ENCODE data around the gene RUFY3. TPM values are rescaled to one million over a fixed set of nuclear protein-coding genes. Genes with fewer than 3 reads are reported as not detected.

Gene RUFY3
- total and polyA plus RNA-seq, 9 of the 15 experiments (the other 6 are each of a cell fraction or from before 2014, with no cell fraction given), result 4.2 to 31.1 (median 21.5) TPM

DNA sequence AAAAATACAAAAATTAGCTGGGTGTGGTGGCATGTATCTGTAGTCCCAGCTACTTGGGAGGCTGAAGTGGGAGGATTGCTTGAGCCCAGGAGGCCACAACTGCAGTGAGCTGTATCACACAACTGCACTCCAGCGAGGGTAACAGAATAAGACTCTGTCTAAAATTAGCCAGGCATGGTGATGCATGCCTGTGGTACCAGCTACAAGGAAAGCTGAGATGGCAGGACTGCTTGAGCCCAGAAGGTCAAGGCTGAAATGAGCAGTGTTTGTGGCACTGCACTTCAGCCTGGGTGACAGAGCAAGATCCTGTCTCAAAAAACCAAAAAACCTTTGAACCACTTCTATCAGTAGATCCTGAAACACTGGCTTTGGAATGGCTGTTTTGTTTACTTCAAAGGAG lies 107.7 kb downstream of the RUFY3 start:
- Histone ChIP-seq H3K9me3 (replicated peaks; ENCODE audit: control insufficient read depth, insufficient read depth, low read depth, low read length) (no peaks in the 10 kb centered on the region), H3K4me2 (ENCODE audit: insufficient read depth, low read length) (no peak overlapping the region), H4K20me1 (replicated peaks; ENCODE audit: control insufficient read depth, insufficient read depth, low read length) (no peaks in the 10 kb centered on the region), H2AFZ (ENCODE audit: low read depth, low read length) (no peak overlapping the region), H3K79me2 (ENCODE audit: control insufficient read depth, insufficient read depth, low read length) (peaks cover 12% of the 10 kb centered on the region; the same call in 2 of the 3 replicates), H3K4me3 (no peak overlapping the region), H3K9me1 (ENCODE audit: control insufficient read depth, insufficient read depth, low read length) (no peaks in the 10 kb centered on the region), H3K9ac (ENCODE audit: insufficient read depth in 1 of 2, low read depth in 2 of 2, low read length in 2 of 2) (no peak overlapping the region), H3K27ac (ENCODE audit: extremely low read depth, low read depth, low read length) (no peak overlapping the region), H3K4me1 (replicated peaks in 1 of 2; ENCODE audit: control insufficient read depth in 2 of 2, insufficient read depth in 2 of 2, low read length in 2 of 2) (no peaks in the 10 kb centered on the region), H3K27me3 (ENCODE audit: control insufficient read depth in 2 of 2, insufficient read depth in 2 of 2, low read length in 2 of 2) (no peaks in the 10 kb centered on the region), H3K36me3 (ENCODE audit: control insufficient read depth, insufficient read depth, low read length) (peaks cover 92% of the 10 kb centered on the region)
- no peak for FAIRE-seq
- ATAC-seq, result no peak
- CTCF ChIA-PET (ENCODE audit: low intra/inter-chr PET ratio), result no interaction called here
- in situ Hi-C loops (cut with MboI), result no loop called here
- BruUV-seq (replicated peaks), result no TSS peak
- intact Hi-C loops (cut with micrococcal nuclease), result no loop called here
- 100% methylated on average over 1 of the region's 1 CpG for WGBS (ENCODE audit: insufficient coverage, low coverage, missing lambda C conversion rate)
- POLR2A ChIA-PET, result interaction anchor here (2.1 kb wide), 1 partner anchor 11 kb away, joined by 7 read pairs; no protein-coding TSS in a partner anchor
- no peak for DNase-seq (ENCODE audit: extremely low read depth in 1 of 4, low spot score in 3 of 4)
- TF ChIP-seq ZNF354B (CRISPR knock-in tag; IDR thresholded peaks at IDR 0.05), result no peak
- no peak for TF ChIP-seq ZNF507 (tag; conservative IDR thresholded peaks at IDR 0.05)
- TF ChIP-seq GTF2A2 (tag; IDR thresholded peaks at IDR 0.05), result no peak
- TF ChIP-seq, protein P1, sequence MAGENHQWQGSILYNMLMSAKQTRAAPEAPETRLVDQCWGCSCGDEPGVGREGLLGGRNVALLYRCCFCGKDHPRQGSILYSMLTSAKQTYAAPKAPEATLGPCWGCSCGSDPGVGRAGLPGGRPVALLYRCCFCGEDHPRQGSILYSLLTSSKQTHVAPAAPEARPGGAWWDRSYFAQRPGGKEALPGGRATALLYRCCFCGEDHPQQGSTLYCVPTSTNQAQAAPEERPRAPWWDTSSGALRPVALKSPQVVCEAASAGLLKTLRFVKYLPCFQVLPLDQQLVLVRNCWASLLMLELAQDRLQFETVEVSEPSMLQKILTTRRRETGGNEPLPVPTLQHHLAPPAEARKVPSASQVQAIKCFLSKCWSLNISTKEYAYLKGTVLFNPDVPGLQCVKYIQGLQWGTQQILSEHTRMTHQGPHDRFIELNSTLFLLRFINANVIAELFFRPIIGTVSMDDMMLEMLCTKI (IDR thresholded peaks at IDR 0.05; ENCODE audit: partially characterized antibody), result no peak
- TF ChIP-seq, protein P2, sequence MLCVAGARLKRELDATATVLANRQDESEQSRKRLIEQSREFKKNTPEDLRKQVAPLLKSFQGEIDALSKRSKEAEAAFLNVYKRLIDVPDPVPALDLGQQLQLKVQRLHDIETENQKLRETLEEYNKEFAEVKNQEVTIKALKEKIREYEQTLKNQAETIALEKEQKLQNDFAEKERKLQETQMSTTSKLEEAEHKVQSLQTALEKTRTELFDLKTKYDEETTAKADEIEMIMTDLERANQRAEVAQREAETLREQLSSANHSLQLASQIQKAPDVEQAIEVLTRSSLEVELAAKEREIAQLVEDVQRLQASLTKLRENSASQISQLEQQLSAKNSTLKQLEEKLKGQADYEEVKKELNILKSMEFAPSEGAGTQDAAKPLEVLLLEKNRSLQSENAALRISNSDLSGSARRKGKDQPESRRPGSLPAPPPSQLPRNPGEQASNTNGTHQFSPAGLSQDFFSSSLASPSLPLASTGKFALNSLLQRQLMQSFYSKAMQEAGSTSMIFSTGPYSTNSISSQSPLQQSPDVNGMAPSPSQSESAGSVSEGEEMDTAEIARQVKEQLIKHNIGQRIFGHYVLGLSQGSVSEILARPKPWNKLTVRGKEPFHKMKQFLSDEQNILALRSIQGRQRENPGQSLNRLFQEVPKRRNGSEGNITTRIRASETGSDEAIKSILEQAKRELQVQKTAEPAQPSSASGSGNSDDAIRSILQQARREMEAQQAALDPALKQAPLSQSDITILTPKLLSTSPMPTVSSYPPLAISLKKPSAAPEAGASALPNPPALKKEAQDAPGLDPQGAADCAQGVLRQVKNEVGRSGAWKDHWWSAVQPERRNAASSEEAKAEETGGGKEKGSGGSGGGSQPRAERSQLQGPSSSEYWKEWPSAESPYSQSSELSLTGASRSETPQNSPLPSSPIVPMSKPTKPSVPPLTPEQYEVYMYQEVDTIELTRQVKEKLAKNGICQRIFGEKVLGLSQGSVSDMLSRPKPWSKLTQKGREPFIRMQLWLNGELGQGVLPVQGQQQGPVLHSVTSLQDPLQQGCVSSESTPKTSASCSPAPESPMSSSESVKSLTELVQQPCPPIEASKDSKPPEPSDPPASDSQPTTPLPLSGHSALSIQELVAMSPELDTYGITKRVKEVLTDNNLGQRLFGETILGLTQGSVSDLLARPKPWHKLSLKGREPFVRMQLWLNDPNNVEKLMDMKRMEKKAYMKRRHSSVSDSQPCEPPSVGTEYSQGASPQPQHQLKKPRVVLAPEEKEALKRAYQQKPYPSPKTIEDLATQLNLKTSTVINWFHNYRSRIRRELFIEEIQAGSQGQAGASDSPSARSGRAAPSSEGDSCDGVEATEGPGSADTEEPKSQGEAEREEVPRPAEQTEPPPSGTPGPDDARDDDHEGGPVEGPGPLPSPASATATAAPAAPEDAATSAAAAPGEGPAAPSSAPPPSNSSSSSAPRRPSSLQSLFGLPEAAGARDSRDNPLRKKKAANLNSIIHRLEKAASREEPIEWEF (CRISPR knock-in tag; IDR thresholded peaks at IDR 0.05), result no peak
- no peak for TF ChIP-seq RAD21 (CRISPR knock-in tag; conservative IDR thresholded peaks at IDR 0.05 in 1 of 2, IDR thresholded peaks at IDR 0.05 in 1 of 2)
- TF ChIP-seq KAT7 (CRISPR knock-in tag; IDR thresholded peaks at IDR 0.05; ENCODE audit: borderline replicate concordance), result no peak
- TF ChIP-seq RB1 (IDR thresholded peaks at IDR 0.05; ENCODE audit: low read depth), result no peak
- no peak for TF ChIP-seq ZNF24 (IDR thresholded peaks at IDR 0.05)
- TF ChIP-seq SOX6 (IDR thresholded peaks at IDR 0.05), result no peak
- no peak for TF ChIP-seq SIN3A (IDR thresholded peaks at IDR 0.05; ENCODE audit: borderline replicate concordance in 2 of 2, control insufficient read depth in 1 of 2, low read depth in 2 of 2, low read length in 2 of 2)
- no peak for TF ChIP-seq PYGO2 (tag; IDR thresholded peaks at IDR 0.05)
- no peak for TF ChIP-seq RFX7 (CRISPR knock-in tag; IDR thresholded peaks at IDR 0.05)

Measured in K562 (cell line).